ENCODE data around the gene PPP4R2. TPM values are rescaled to one million over a fixed set of nuclear protein-coding genes. Genes with fewer than 3 reads are reported as not detected.

The PPP4R2 gene
- total and polyA plus RNA-seq, 10 of the 15 experiments (the other 5 are each of a cell fraction or from before 2014, with no cell fraction given), result 16.7 to 83.4 (median 38.9) TPM

DNA sequence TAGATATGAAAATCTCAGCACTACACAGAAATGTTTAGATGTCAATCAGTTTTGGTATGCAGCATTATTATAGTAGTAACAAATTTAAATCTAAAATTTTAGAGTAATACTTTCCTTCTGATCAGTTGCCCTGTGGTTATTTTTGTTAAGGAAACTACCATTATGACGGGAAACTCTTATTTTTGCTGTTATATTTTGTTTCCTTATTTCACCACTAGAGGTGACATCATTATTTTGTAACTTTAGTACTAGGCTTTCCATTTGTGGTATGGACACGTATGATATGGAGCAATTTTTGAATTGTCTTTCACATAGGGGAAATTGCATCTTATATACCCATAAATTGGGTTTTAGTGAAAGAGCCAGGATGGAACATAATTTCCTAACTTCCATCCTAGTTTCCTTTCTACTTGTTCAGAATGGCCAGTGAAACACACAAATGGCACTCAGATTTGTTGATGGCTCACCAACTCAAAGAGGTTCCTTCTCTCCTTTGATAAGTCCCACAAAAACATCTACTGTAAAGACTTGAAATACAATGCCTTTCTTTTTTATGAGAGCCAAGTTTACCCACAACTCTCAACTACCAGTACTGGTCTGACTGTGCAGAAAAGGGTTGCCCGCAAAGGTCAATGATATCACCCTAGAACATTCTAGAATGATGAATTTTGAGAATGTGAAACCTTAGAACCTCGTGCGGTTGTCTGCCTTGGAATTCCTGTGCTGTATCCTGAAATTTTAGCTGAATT lies 19.4 kb upstream of the PPP4R2 start (continued):
- no peak for TF ChIP-seq MYC (IDR thresholded peaks at IDR 0.05; ENCODE audit: insufficient read depth, insufficient read length, insufficient replicate concordance, low read length, severe bottlenecking)
- peak; percentile 42; the same call in 1 of the 2 replicates for TF ChIP-seq GABPA (IDR thresholded peaks at IDR 0.05; ENCODE audit: low read depth)
- TF ChIP-seq CBFB (IDR thresholded peaks at IDR 0.05; ENCODE audit: low read depth), result peak; percentile 75; the same call in 1 of the 2 replicates
- TF ChIP-seq NBN (IDR thresholded peaks at IDR 0.05), result no peak
- TF ChIP-seq, protein P1, sequence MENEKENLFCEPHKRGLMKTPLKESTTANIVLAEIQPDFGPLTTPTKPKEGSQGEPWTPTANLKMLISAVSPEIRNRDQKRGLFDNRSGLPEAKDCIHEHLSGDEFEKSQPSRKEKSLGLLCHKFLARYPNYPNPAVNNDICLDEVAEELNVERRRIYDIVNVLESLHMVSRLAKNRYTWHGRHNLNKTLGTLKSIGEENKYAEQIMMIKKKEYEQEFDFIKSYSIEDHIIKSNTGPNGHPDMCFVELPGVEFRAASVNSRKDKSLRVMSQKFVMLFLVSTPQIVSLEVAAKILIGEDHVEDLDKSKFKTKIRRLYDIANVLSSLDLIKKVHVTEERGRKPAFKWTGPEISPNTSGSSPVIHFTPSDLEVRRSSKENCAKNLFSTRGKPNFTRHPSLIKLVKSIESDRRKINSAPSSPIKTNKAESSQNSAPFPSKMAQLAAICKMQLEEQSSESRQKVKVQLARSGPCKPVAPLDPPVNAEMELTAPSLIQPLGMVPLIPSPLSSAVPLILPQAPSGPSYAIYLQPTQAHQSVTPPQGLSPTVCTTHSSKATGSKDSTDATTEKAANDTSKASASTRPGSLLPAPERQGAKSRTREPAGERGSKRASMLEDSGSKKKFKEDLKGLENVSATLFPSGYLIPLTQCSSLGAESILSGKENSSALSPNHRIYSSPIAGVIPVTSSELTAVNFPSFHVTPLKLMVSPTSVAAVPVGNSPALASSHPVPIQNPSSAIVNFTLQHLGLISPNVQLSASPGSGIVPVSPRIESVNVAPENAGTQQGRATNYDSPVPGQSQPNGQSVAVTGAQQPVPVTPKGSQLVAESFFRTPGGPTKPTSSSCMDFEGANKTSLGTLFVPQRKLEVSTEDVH (IDR thresholded peaks at IDR 0.05; ENCODE audit: low read depth, partially characterized antibody), result no peak
- peak; percentile 38; the same call in 1 of the 2 replicates for TF ChIP-seq PAX5 (IDR thresholded peaks at IDR 0.05; ENCODE audit: borderline replicate concordance, low read depth, low read length)
- TF ChIP-seq RUNX3 (IDR thresholded peaks at IDR 0.05; ENCODE audit: low read length), result peak; percentile 93
- no peak for TF ChIP-seq STAT1 (conservative IDR thresholded peaks at IDR 0.05)
- TF ChIP-seq, protein P2, sequence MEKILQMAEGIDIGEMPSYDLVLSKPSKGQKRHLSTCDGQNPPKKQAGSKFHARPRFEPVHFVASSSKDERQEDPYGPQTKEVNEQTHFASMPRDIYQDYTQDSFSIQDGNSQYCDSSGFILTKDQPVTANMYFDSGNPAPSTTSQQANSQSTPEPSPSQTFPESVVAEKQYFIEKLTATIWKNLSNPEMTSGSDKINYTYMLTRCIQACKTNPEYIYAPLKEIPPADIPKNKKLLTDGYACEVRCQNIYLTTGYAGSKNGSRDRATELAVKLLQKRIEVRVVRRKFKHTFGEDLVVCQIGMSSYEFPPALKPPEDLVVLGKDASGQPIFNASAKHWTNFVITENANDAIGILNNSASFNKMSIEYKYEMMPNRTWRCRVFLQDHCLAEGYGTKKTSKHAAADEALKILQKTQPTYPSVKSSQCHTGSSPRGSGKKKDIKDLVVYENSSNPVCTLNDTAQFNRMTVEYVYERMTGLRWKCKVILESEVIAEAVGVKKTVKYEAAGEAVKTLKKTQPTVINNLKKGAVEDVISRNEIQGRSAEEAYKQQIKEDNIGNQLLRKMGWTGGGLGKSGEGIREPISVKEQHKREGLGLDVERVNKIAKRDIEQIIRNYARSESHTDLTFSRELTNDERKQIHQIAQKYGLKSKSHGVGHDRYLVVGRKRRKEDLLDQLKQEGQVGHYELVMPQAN (conservative IDR thresholded peaks at IDR 0.05), result no peak
- TF ChIP-seq, protein P3, sequence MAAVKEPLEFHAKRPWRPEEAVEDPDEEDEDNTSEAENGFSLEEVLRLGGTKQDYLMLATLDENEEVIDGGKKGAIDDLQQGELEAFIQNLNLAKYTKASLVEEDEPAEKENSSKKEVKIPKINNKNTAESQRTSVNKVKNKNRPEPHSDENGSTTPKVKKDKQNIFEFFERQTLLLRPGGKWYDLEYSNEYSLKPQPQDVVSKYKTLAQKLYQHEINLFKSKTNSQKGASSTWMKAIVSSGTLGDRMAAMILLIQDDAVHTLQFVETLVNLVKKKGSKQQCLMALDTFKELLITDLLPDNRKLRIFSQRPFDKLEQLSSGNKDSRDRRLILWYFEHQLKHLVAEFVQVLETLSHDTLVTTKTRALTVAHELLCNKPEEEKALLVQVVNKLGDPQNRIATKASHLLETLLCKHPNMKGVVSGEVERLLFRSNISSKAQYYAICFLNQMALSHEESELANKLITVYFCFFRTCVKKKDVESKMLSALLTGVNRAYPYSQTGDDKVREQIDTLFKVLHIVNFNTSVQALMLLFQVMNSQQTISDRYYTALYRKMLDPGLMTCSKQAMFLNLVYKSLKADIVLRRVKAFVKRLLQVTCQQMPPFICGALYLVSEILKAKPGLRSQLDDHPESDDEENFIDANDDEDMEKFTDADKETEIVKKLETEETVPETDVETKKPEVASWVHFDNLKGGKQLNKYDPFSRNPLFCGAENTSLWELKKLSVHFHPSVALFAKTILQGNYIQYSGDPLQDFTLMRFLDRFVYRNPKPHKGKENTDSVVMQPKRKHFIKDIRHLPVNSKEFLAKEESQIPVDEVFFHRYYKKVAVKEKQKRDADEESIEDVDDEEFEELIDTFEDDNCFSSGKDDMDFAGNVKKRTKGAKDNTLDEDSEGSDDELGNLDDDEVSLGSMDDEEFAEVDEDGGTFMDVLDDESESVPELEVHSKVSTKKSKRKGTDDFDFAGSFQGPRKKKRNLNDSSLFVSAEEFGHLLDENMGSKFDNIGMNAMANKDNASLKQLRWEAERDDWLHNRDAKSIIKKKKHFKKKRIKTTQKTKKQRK (IDR thresholded peaks at IDR 0.05; ENCODE audit: low read depth, low read length), result no peak
- no peak for TF ChIP-seq SMARCA5 (IDR thresholded peaks at IDR 0.05)
- peak; percentile 11; the same call in 1 of the 2 replicates for TF ChIP-seq BACH1 (IDR thresholded peaks at IDR 0.05; ENCODE audit: borderline replicate concordance)
- peak; percentile 62; the same call in 1 of the 2 replicates for TF ChIP-seq ESRRA (IDR thresholded peaks at IDR 0.05; ENCODE audit: low read length)
- peak; percentile 84 for TF ChIP-seq ZBED1 (IDR thresholded peaks at IDR 0.05; ENCODE audit: borderline replicate concordance)
- TF ChIP-seq, protein P4, sequence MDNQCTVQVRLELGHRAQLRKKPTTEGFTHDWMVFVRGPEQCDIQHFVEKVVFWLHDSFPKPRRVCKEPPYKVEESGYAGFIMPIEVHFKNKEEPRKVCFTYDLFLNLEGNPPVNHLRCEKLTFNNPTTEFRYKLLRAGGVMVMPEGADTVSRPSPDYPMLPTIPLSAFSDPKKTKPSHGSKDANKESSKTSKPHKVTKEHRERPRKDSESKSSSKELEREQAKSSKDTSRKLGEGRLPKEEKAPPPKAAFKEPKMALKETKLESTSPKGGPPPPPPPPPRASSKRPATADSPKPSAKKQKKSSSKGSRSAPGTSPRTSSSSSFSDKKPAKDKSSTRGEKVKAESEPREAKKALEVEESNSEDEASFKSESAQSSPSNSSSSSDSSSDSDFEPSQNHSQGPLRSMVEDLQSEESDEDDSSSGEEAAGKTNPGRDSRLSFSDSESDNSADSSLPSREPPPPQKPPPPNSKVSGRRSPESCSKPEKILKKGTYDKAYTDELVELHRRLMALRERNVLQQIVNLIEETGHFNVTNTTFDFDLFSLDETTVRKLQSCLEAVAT (IDR thresholded peaks at IDR 0.05), result no peak
- TF ChIP-seq PAX8 (IDR thresholded peaks at IDR 0.05), result no peak
- peak; percentile 73 for TF ChIP-seq MTA2 (IDR thresholded peaks at IDR 0.05; ENCODE audit: low read depth)
